IMR-90 (cell line): ENCODE results near the gene AMFR.

Experiments
- BHLHE40 ChIP-seq: fragments of 150-350 bp; IDR thresholded peaks from 2 replicates; pipeline ENCODE4 v1.6.1; 2016; ENCODE audit warnings: mild to moderate bottlenecking, low read depth, low read length
- CEBPB ChIP-seq: IDR thresholded peaks from 2 replicates; pipeline ENCODE4 v1.6.1; 2012; ENCODE audit warnings: low read depth, low read length, improper control_type of control experiment
- CTCF ChIP-seq: conservative IDR thresholded peaks from 2 replicates; pipeline ENCODE4 v1.5.1; 2012; ENCODE audit warnings: mild to moderate bottlenecking, low read depth, low read length, improper control_type of control experiment
- POLR2A ChIP-seq: IDR thresholded peaks from 2 replicates; pipeline ENCODE4 v1.6.1; 2012; ENCODE audit warnings: mild to moderate bottlenecking, low read depth, low read length
- RCOR1 ChIP-seq: IDR thresholded peaks from 2 replicates; pipeline ENCODE4 v1.6.1; 2012; ENCODE audit warnings: mild to moderate bottlenecking, low read length, improper control_type of control experiment; ENCODE audit not compliant: insufficient replicate concordance
- SMC3 ChIP-seq: fragments of 150-350 bp; IDR thresholded peaks from 2 replicates; pipeline ENCODE4 v1.6.1; 2016; ENCODE audit warnings: low read depth, mild to moderate bottlenecking, antibody characterized with exemption, low read length, moderate library complexity
- USF2 ChIP-seq: fragments of 150-350 bp; IDR thresholded peaks from 2 replicates; pipeline ENCODE4 v1.6.1; 2017; ENCODE audit warnings: mild to moderate bottlenecking, antibody characterized with exemption, low read length, low read depth

- no peak for TF ChIP-seq CTCF
- TF ChIP-seq RCOR1: no peak
- TF ChIP-seq POLR2A: no peak
- no peak for TF ChIP-seq SMC3
- no peak for TF ChIP-seq USF2
- TF ChIP-seq BHLHE40: no peak
- TF ChIP-seq CEBPB: no peak
Measured at GRCh38 chr16:56401482-56401881, 23.9 kb downstream of the AMFR start.
